ENCODE data around the gene EMILIN1. TPM values are rescaled to one million over a fixed set of nuclear protein-coding genes. Genes with fewer than 3 reads are reported as not detected.

EMILIN1 gene
- total and polyA plus RNA-seq, 2 of the 8 experiments (the other 6 are each of a cell fraction or from before 2014, with no cell fraction given): 1.9 to 3.0 TPM

DNA sequence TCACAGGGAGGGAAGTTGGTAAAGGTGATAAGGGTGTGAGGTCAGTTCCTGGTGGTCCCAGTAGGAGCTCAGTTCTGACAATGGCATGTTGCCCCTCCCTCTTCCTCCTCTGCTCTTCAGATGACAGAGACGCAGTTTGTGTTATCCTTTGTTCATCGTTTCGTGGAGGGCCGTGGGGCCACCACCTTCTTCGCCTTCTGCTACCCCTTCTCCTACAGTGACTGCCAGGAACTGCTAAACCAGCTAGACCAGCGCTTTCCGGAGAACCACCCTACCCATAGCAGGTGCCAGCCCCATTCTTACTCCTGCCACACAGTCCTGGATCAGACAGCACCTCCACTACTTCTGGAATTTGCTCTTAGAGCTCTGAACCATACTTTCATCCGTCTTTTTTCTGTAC, 24.6 kb upstream of the EMILIN1 start:
- WGBS, 2 experiments (ENCODE audit: extremely low coverage in 1 of 2, insufficient coverage in 1 of 2, insufficient read length in 1 of 2, insufficient replicate concordance in 2 of 2, low coverage in 1 of 2, low lambda C conversion rate in 2 of 2, missing lambda C conversion rate in 1 of 2): 96% methylated on average over 8 of the region's 8 CpGs; no CpG with 5 or more reads in 1 of the 2 experiments
- Histone ChIP-seq H4K20me1 (replicated peaks in 1 of 2; ENCODE audit: control insufficient read depth in 1 of 2, insufficient read depth in 2 of 2, low read length in 2 of 2) (peaks cover 0 to 4% of the 10 kb centered on the region in 2 experiments), H2BK20ac (ENCODE audit: low read length) (no peak overlapping the region), H2BK12ac (ENCODE audit: low read depth, low read length) (no peak overlapping the region), H2BK120ac (replicated peaks; ENCODE audit: low read depth, low read length) (no peak overlapping the region), H3K79me1 (ENCODE audit: low read depth, low read length) (no peaks in the 10 kb centered on the region), H3K4me3 (ENCODE audit: extremely low read depth in 1 of 4, insufficient read depth in 2 of 4, low read depth in 3 of 4, low read length in 4 of 4) (no peak overlapping the region), H4K8ac (ENCODE audit: extremely low read depth, insufficient read depth, low read length) (no peak overlapping the region), H4K5ac (ENCODE audit: insufficient read length, low read depth, low read length) (no peak overlapping the region), H3K79me2 (ENCODE audit: control insufficient read depth in 1 of 2, insufficient read depth in 2 of 2, low read length in 2 of 2) (no peaks in the 10 kb centered on the region), H3K4me1 (replicated peaks in 1 of 4; ENCODE audit: control insufficient read depth in 3 of 4, insufficient read depth in 4 of 4, low read length in 3 of 4) (no peaks in the 10 kb centered on the region; a peak in 4 of 7 replicates), H3K36me3 (ENCODE audit: control insufficient read depth in 2 of 4, insufficient read depth in 4 of 4, low read length in 3 of 4) (peaks cover 17 to 35% (median 24%) of the 10 kb centered on the region in 4 experiments), H3K9ac (replicated peaks in 1 of 4; ENCODE audit: extremely low read depth in 1 of 4, low read depth in 3 of 4, low read length in 3 of 4) (no peak overlapping the region), H3K14ac (ENCODE audit: insufficient read length) (no peak overlapping the region), H2AFZ (ENCODE audit: low read length) (no peak overlapping the region), H3K4ac (replicated peaks; ENCODE audit: insufficient read length, low read depth, low read length) (no peak overlapping the region), H3K27me3 (replicated peaks in 1 of 4; ENCODE audit: control insufficient read depth in 3 of 4, extremely low read depth in 1 of 4, insufficient read depth in 3 of 4, low read length in 3 of 4) (no peaks in the 10 kb centered on the region), H3K23me2 (ENCODE audit: low read depth, low read length) (peaks cover 13% of the 10 kb centered on the region), H3K9me3 (ENCODE audit: insufficient read depth in 2 of 2, low read depth in 1 of 2, low read length in 1 of 2) (no peaks in the 10 kb centered on the region), H3K4me2 (ENCODE audit: insufficient read depth in 1 of 2, low read depth in 2 of 2, low read length in 2 of 2) (no peak overlapping the region), H3K23ac (ENCODE audit: insufficient read length) (no peak overlapping the region), H2BK5ac (ENCODE audit: low read depth, low read length) (no peak overlapping the region), H3K27ac (ENCODE audit: low read depth, low read length) (no peak overlapping the region), H3K18ac (ENCODE audit: extremely low read depth, low read length) (no peak overlapping the region), H2BK15ac (ENCODE audit: low read length) (no peak overlapping the region), H4K91ac (replicated peaks; ENCODE audit: insufficient read length, low read length) (no peak overlapping the region), H3K56ac (replicated peaks; ENCODE audit: insufficient read length, low read depth, low read length) (no peak overlapping the region), H2AK5ac (ENCODE audit: low read depth, low read length) (no peak overlapping the region)
- CTCF ChIA-PET (ENCODE audit: partially characterized antibody): interaction anchor here (0.6 to 18.3 kb wide), 6 partner anchors 11 to 131 kb away, joined by 3 to 160 read pairs (median 4); partner anchors contain the start of genes EMILIN1 and KHK
- no peak for TF ChIP-seq CBX5 (IDR thresholded peaks at IDR 0.05; ENCODE audit: low read depth, low read length)
- no peak for TF ChIP-seq SP2 (IDR thresholded peaks at IDR 0.05; ENCODE audit: low read length)
- TF ChIP-seq TBP (IDR thresholded peaks at IDR 0.05; ENCODE audit: low read depth, low read length): no peak
- no peak for TF ChIP-seq PHF8 (conservative IDR thresholded peaks at IDR 0.05; ENCODE audit: low read depth, low read length)
- TF ChIP-seq ASH2L (IDR thresholded peaks at IDR 0.05; ENCODE audit: low read length): no peak
- no peak for TF ChIP-seq BRCA1 (IDR thresholded peaks at IDR 0.05; ENCODE audit: low read depth, low read length)
- no peak for TF ChIP-seq SP4 (IDR thresholded peaks at IDR 0.05; ENCODE audit: low read length)
- TF ChIP-seq CTBP2 (IDR thresholded peaks at IDR 0.05; ENCODE audit: borderline replicate concordance, insufficient read depth, insufficient read length, low read length): no peak
- TF ChIP-seq NRF1 (IDR thresholded peaks at IDR 0.05; ENCODE audit: low read depth, low read length): no peak
- no peak for FAIRE-seq
- POLR2A ChIA-PET (ENCODE audit: partially characterized antibody): interaction anchor here (1.1 to 19.3 kb wide), 6 partner anchors 13 to 303 kb away, joined by 3 to 441 read pairs (median 4); partner anchors contain the start of genes EMILIN1, GTF3C2, OST4 and TMEM214
- DNase-seq (ENCODE audit: low read depth in 1 of 2, low spot score in 2 of 2): no peak

Measured in H1 (cell line).